C4-2B (cell line): ENCODE measurements around the gene NRXN3.

ENCODE experiments used
- CTCF ChIP-seq: fragments of 450-650 bp; conservative IDR thresholded peaks from 2 replicates; pipeline ENCODE4 v1.5.1; 2017; ENCODE audit warnings: mild to moderate bottlenecking
- ZFX ChIP-seq: fragments of 450-650 bp; IDR thresholded peaks from 2 replicates; pipeline ENCODE4 v1.6.1; 2017

DNA sequence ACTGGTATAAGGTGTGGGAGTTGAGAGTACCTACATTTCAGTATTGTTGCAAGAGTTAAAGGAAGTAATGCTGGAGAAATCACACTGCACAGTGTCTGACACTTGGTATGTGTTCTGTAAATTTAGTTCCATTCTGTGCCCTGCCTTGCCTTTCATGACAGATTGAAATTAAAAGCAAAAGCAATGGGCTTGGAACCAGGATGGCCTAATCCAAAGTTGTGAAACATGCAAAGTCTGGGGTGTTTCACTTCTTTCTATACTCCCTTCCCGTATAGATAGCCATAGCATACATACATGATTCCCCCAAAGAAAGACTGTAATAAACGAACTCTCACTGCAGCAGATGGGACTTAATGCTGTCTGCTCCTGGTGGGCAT, 281.1 kb downstream of the NRXN3 start:
- TF ChIP-seq CTCF (no peak), ZFX (no peak)
